ENCODE measurements around the gene NDUFS3.

Gene NDUFS3

GRCh38 chr11:47628026-47628425 lies 49.2 kb downstream of the NDUFS3 start:
- TF ChIP-seq EZH2phosphoT487 (IDR thresholded peaks at IDR 0.05; ENCODE audit: low read depth) (no peak), CTCF (IDR thresholded peaks at IDR 0.05; ENCODE audit: low read depth, low read length) (no peak)
- H3K79me2 ChIP-seq (ENCODE audit: low read length), result no peaks in the 10 kb centered on the region
- H2AFZ ChIP-seq (ENCODE audit: low read depth, low read length), result no peak overlapping the region
- no peak overlapping the region for H3K4me2 ChIP-seq (ENCODE audit: low read length)
- H3K4me3 ChIP-seq (ENCODE audit: low read length), result no peak overlapping the region
- H3K27ac ChIP-seq (ENCODE audit: low read length), result no peak overlapping the region
- peaks cover 42% of the 10 kb centered on the region for H3K36me3 ChIP-seq (replicated peaks; ENCODE audit: low read depth, low read length)
- H3K27me3 ChIP-seq (ENCODE audit: low read depth, low read length), result no peaks in the 10 kb centered on the region
- H3K9ac ChIP-seq (ENCODE audit: low read length), result no peak overlapping the region
- H3K4me1 ChIP-seq (ENCODE audit: low read length), result no peaks in the 10 kb centered on the region
- H4K20me1 ChIP-seq (ENCODE audit: insufficient read depth, low read length), result no peaks in the 10 kb centered on the region
- no peaks in the 10 kb centered on the region for H3K9me3 ChIP-seq (ENCODE audit: insufficient read depth, low read length)

GRCh38 chr11:47631473-47631872 lies 52.6 kb downstream of the NDUFS3 start:
- Histone ChIP-seq H3K9me3 (ENCODE audit: insufficient read depth, low read length) (no peaks in the 10 kb centered on the region), H3K9ac (ENCODE audit: low read length) (no peak overlapping the region), H3K4me2 (ENCODE audit: low read length) (no peak overlapping the region), H3K27ac (ENCODE audit: low read length) (no peak overlapping the region), H4K20me1 (ENCODE audit: insufficient read depth, low read length) (no peaks in the 10 kb centered on the region), H3K4me1 (ENCODE audit: low read length) (no peaks in the 10 kb centered on the region), H3K36me3 (replicated peaks; ENCODE audit: low read depth, low read length) (peaks cover 46% of the 10 kb centered on the region), H3K4me3 (ENCODE audit: low read length) (no peak overlapping the region), H3K79me2 (ENCODE audit: low read length) (no peaks in the 10 kb centered on the region), H2AFZ (ENCODE audit: low read depth, low read length) (no peak overlapping the region), H3K27me3 (ENCODE audit: low read depth, low read length) (no peaks in the 10 kb centered on the region)
- no peak for TF ChIP-seq CTCF (IDR thresholded peaks at IDR 0.05; ENCODE audit: low read depth, low read length)
- TF ChIP-seq EZH2phosphoT487 (IDR thresholded peaks at IDR 0.05; ENCODE audit: low read depth), result no peak
